Hair follicular keratinocyte (primary cell): Measurements from ENCODE around the gene ZNF462. TPM values are rescaled to one million over a fixed set of nuclear protein-coding genes. Genes with fewer than 3 reads are reported as not detected.

Experiments
- total RNA-seq: library from RNA; depleted of rRNA; stranded (reverse); fragments of >200 nt; gene quantifications from 2 replicates; pipeline ENCODE4 v1.2.3, GENCODE V29; 2015

Gene ZNF462, protein sequence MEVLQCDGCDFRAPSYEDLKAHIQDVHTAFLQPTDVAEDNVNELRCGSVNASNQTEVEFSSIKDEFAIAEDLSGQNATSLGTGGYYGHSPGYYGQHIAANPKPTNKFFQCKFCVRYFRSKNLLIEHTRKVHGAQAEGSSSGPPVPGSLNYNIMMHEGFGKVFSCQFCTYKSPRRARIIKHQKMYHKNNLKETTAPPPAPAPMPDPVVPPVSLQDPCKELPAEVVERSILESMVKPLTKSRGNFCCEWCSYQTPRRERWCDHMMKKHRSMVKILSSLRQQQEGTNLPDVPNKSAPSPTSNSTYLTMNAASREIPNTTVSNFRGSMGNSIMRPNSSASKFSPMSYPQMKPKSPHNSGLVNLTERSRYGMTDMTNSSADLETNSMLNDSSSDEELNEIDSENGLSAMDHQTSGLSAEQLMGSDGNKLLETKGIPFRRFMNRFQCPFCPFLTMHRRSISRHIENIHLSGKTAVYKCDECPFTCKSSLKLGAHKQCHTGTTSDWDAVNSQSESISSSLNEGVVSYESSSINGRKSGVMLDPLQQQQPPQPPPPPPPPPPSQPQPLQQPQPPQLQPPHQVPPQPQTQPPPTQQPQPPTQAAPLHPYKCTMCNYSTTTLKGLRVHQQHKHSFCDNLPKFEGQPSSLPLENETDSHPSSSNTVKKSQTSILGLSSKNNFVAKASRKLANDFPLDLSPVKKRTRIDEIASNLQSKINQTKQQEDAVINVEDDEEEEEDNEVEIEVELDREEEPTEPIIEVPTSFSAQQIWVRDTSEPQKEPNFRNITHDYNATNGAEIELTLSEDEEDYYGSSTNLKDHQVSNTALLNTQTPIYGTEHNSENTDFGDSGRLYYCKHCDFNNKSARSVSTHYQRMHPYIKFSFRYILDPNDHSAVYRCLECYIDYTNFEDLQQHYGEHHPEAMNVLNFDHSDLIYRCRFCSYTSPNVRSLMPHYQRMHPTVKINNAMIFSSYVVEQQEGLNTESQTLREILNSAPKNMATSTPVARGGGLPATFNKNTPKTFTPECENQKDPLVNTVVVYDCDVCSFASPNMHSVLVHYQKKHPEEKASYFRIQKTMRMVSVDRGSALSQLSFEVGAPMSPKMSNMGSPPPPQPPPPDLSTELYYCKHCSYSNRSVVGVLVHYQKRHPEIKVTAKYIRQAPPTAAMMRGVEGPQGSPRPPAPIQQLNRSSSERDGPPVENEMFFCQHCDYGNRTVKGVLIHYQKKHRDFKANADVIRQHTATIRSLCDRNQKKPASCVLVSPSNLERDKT (N-terminal part only)
- 8.0 and 9.5 TPM in 2 replicates for total RNA-seq

DNA sequence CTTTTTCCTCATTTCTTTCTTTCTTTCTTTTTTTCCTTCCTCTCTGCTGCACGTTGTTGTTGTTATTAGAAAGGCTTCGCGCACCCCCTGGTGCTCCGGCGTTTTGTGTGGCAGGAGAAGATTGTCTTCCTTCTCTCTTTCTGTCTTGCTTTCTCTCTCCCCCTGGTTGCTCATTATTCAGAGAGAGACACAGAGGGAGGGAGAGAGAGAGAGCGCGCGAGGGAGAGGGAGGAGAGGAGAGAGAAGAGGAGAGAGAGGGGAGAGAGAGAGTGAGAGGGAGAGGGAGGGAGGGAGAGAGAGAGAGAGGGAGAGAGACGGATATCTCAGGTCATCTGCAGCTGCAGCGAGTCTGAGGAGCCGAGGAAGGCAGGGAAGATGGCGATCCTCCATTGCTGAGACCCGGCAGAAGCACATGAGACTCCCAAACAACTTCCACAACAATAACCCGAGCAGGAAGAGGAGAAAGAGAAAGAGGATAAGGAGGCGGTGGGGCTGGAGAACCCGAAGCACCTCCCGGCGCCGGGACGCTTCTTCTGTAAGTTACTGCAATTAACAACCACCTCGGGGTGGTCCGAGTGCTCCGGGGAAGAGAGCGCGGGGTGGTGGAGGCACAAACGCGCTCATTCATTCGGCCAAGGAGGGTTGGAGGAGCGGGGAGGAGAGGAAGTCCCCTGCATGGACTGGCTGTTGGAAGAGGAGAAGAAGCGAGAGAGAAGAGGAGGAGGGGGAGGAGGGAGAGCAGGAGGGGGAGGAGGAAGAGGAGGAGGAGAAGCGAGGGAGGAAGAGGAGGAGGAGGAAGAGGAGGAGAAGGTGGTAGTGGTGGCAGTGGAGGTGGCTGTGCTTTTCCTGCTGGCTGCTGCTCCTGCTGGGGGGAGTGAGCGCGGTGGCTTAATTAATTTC, at the start of gene ZNF462:
ZNF462 (plus strand) TSS at position 346 of the 900 bp plus-strand sequence. CDS start 60,218 bp downstream, outside the sequence.

